Lower leg skin (tissue), 4 donors: ENCODE data around the gene PTBP1. TPM values are rescaled to one million over a fixed set of nuclear protein-coding genes. Genes with fewer than 3 reads are reported as not detected.
"Not testable (repeated sequence)": the region's sequence is repeated elsewhere in the genome, so short reads cannot be mapped to it uniquely, and the experiment has no call there.

Experiments
- DNase-seq, 2 donors: peaks; one replicate each; pipeline ENCODE4 v3.0.0-alpha.2; 2019; ENCODE audit warnings: low spot score in 2 of 2
- H3K4me3 ChIP-seq: fragments of 200-600 bp; sonication (generic); 2 replicates; pipeline ENCODE4 v1.5.1; 2017; ENCODE audit warnings: mild to moderate bottlenecking, low read depth; ENCODE audit not compliant: poor library complexity, severe bottlenecking
- CTCF ChIP-seq, 3 donors: fragments of 450-650 bp; IDR thresholded peaks; one replicate each; pipeline ENCODE4 v1.5.1; 2016; ENCODE audit warnings: antibody characterized with exemption in 3 of 3, mild to moderate bottlenecking in 3 of 3, moderate library complexity in 2 of 3
- POLR2A ChIP-seq, 2 donors: fragments of 450-650 bp; IDR thresholded peaks; one replicate each; pipeline ENCODE4 v1.6.1; 2016 to 2017; ENCODE audit warnings: antibody characterized with exemption in 2 of 2, mild to moderate bottlenecking in 1 of 2, moderate library complexity in 1 of 2
- WGBS, 2 donors: methylation state at CpG; one replicate each; pipeline ENCODE4 v1.1.5; 2018; 5-methylcytosine and 5-hydroxymethylcytosine counted together
- intact Hi-C: fragments of 100-400 bp; cut with DNase I; formaldehyde crosslinking; loops from one replicate; pipeline ENCODE4 v1.15.0; 2023; ENCODE audit warnings: low total_unique reads
- total RNA-seq, 4 donors: library from RNA; depleted of rRNA; stranded (reverse); fragments of >200 nt; gene quantifications; one replicate each; pipeline ENCODE4 v1.1.0, GENCODE V29; 2016

Gene PTBP1
- total RNA-seq, 4 donors from 2014 or later, result 167 to 237 (median 205) TPM

GRCh38 chr19:835210-835810 is 38.1 kb downstream of the PTBP1 start:
- WGBS, 2 donors, result 24 to 61% methylated on average over 18 to 32 of the region's 36 CpGs
- no peak overlapping the region for H3K4me3 ChIP-seq
- TF ChIP-seq POLR2A (IDR thresholded peaks at IDR 0.05), result no peak
- TF ChIP-seq CTCF (IDR thresholded peaks at IDR 0.05), result no peak
- DNase-seq, result no peak
- intact Hi-C loops, result no loop called here

- WGBS, 2 donors, result 65 to 68% methylated on average over 17 of the region's 24 CpGs
- no peak for DNase-seq
- intact Hi-C loops, result loop anchor here (10.0 kb wide), 1 partner anchor 76 kb away; no protein-coding TSS in a partner anchor
- no peak for TF ChIP-seq POLR2A (IDR thresholded peaks at IDR 0.05)
- TF ChIP-seq CTCF (IDR thresholded peaks at IDR 0.05), result no peak
- H3K4me3 ChIP-seq, result no peak within 1 kb of the TSS
Observed at GRCh38 chr19:840519-841206, 43.4 kb downstream of the PTBP1 start, which contains the start of gene PRTN3. Gene PRTN3, plus strand, starts transcription at chr19:840999. Its CDS starts 10 bp downstream, at chr19:841009.

- intact Hi-C loops, result loop anchor here (10.0 kb wide), 1 partner anchor 78 kb away; no protein-coding TSS in a partner anchor
- DNase-seq, result not testable (repeated sequence)
Observed at GRCh38 chr19:842802-843179, 45.5 kb downstream of the PTBP1 start.

GRCh38 chr19:843180-843835 is 46.1 kb downstream of the PTBP1 start:
- intact Hi-C loops, result loop anchor here (10.0 kb wide), 1 partner anchor 79 kb away; no protein-coding TSS in a partner anchor
- DNase-seq, result no peak
- TF ChIP-seq CTCF (IDR thresholded peaks at IDR 0.05) (no peak), POLR2A (IDR thresholded peaks at IDR 0.05) (no peak)
- WGBS, 2 donors, result 5 to 15% methylated on average over 14 to 22 of the region's 46 CpGs
- no peak overlapping the region for H3K4me3 ChIP-seq

More at GRCh38 chr19:842802-843179, 45.5 kb downstream of the PTBP1 start:
- WGBS, 2 donors, result 73 to 74% methylated on average over 7 of the region's 7 CpGs
- not testable (repeated sequence) for H3K4me3 ChIP-seq

GRCh38 chr19:843836-844545 is 46.7 kb downstream of the PTBP1 start:
- H3K4me3 ChIP-seq, result no peak overlapping the region
- DNase-seq, result no peak
- 3 to 44% methylated on average over 10 to 20 of the region's 70 CpGs for WGBS, 2 donors
- intact Hi-C loops, result loop anchor here (10.0 kb wide), 1 partner anchor 79 kb away; no protein-coding TSS in a partner anchor
- TF ChIP-seq POLR2A (IDR thresholded peaks at IDR 0.05), result no peak

- 9 to 32% methylated on average over 8 to 10 of the region's 11 CpGs for WGBS, 2 donors
- no peak overlapping the region for H3K4me3 ChIP-seq
- no peak for DNase-seq
- intact Hi-C loops, result loop anchor here (10.0 kb wide), 1 partner anchor 80 kb away; no protein-coding TSS in a partner anchor
- TF ChIP-seq CTCF (IDR thresholded peaks at IDR 0.05) (no peak), POLR2A (IDR thresholded peaks at IDR 0.05) (no peak)
Observed at GRCh38 chr19:844546-844971, 47.3 kb downstream of the PTBP1 start.
